Right lobe of liver (tissue), 6 donors: Measurements from ENCODE around the gene WSCD2. TPM values are rescaled to one million over a fixed set of nuclear protein-coding genes. Genes with fewer than 3 reads are reported as not detected.

ENCODE experiments used
- ATAC-seq, 4 donors: fragments of 200-7000 bp; cut with Tn5 transposase; one replicate each; pipeline ENCODE4 v1.9.1; 2020; ENCODE audit warnings: mild to moderate bottlenecking in 4 of 4, moderate library complexity in 4 of 4
- DNase-seq, 3 donors: peaks; one replicate each; pipeline ENCODE4 v3.0.0-alpha.2; 2020
- H3K27ac ChIP-seq, 3 donors: fragments of 200-600 bp; one replicate each; pipeline ENCODE4 v1.8.0; 2022
- H3K27me3 ChIP-seq, 2 donors: fragments of 200-600 bp; one replicate each; pipeline ENCODE4 v1.8.0; 2022
- H3K36me3 ChIP-seq, 4 donors: fragments of 200-600 bp; sonication (generic) in 1 of 4; one replicate each; pipeline versions ENCODE4 v1.5.1 to v1.8.0; 2017 to 2022; ENCODE audit warnings: control low read depth in 1 of 4
- H3K4me1 ChIP-seq, 4 donors: fragments of 200-600 bp; sonication (generic) in 1 of 4; one replicate each; pipeline versions ENCODE4 v1.5.1 to v1.8.0; 2017 to 2022; ENCODE audit warnings: control low read depth in 1 of 4
- H3K4me3 ChIP-seq, 3 donors: fragments of 200-600 bp; one replicate each; pipeline ENCODE4 v1.8.0; 2022
- H3K9me3 ChIP-seq, 4 donors: fragments of 200-600 bp; sonication (generic) in 1 of 4; one replicate each; pipeline versions ENCODE4 v1.5.1 to v1.8.0; 2017 to 2022; ENCODE audit warnings: control low read depth in 1 of 4
- POLR2A ChIP-seq: fragments of 450-650 bp; IDR thresholded peaks from one replicate; pipeline ENCODE4 v1.6.1; 2017; ENCODE audit warnings: antibody characterized with exemption, mild to moderate bottlenecking
- WGBS: methylation state at CpG from one replicate; pipeline ENCODE4 v1.1.6; 2018; ENCODE audit warnings: low coverage, low lambda C conversion rate; ENCODE audit not compliant: insufficient coverage; ENCODE audit errors: missing lambda C conversion rate; 5-methylcytosine and 5-hydroxymethylcytosine counted together
- intact Hi-C, 2 donors: fragments of 100-400 bp; cut with DNase I; formaldehyde crosslinking; loops; one replicate each; pipeline versions ENCODE4 v1.11.2 to v1.14.1; 2022
- total RNA-seq, 6 experiments: library from RNA; depleted of rRNA in 2 of 6; stranded (reverse); fragments of >200 nt in 2 of 6; fragmentation: NEBNext Ultra II Directional in 3 of 6; extraction: Animal tissue kit (Norgen Biotek cat#: 25700) in 3 of 6; gene quantifications; one replicate each; pipeline versions ENCODE4 v1.1.0 to v1.2.4, GENCODE V29; 2016 to 2023
- TF ChIP-seq, protein P1 (sequence below), 4 donors: fragments of 200-600 bp in 3 of 4; fragments of 450-650 bp in 1 of 4; IDR thresholded peaks; one replicate each; pipeline versions ENCODE4 v1.5.1 to v1.8.0; 2016 to 2022; ENCODE audit warnings: antibody characterized with exemption in 4 of 4, mild to moderate bottlenecking in 2 of 4
- donor health status: DM: no; HTN: yes; CAD: no.
- donor health status: DM: no; HTN: no; CAD: no.
- donor health status: DM: no; HTN: no; CAD: no.
- donor health status: DM: no; HTN: yes; CAD: no.
- donor health status: DM: no; HTN: yes; CAD: no.

WSCD2 gene
- total RNA-seq, 6 experiments from 2014 or later, result not detected

DNA sequence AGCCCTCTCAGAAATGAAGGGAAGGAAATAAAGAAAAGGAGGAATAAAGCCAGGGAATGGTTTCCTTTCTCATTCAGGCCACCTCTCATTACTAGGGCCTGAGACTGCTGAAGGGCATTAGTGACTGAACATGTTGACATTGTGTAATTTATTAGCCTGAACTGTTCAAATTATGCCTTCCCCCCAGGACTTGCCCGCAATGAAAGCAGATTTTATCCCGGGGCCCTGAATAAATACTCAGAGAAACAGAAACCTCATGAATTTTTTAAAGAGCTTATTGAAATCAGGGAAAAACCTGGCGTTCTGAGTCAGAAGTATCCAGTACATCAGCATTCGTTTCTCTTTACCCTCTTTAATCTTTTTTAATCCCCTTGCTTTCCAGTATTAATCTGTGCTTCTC lies 35.9 kb upstream of the WSCD2 start:
- Histone ChIP-seq H3K4me3 (no peak overlapping the region), H3K27me3 (no peaks in the 10 kb centered on the region), H3K9me3 (no peaks in the 10 kb centered on the region), H3K36me3 (no peaks in the 10 kb centered on the region), H3K4me1 (no peaks in the 10 kb centered on the region), H3K27ac (no peak overlapping the region)
- no peak for ATAC-seq
- TF ChIP-seq POLR2A, result no peak
- TF ChIP-seq, protein P1, sequence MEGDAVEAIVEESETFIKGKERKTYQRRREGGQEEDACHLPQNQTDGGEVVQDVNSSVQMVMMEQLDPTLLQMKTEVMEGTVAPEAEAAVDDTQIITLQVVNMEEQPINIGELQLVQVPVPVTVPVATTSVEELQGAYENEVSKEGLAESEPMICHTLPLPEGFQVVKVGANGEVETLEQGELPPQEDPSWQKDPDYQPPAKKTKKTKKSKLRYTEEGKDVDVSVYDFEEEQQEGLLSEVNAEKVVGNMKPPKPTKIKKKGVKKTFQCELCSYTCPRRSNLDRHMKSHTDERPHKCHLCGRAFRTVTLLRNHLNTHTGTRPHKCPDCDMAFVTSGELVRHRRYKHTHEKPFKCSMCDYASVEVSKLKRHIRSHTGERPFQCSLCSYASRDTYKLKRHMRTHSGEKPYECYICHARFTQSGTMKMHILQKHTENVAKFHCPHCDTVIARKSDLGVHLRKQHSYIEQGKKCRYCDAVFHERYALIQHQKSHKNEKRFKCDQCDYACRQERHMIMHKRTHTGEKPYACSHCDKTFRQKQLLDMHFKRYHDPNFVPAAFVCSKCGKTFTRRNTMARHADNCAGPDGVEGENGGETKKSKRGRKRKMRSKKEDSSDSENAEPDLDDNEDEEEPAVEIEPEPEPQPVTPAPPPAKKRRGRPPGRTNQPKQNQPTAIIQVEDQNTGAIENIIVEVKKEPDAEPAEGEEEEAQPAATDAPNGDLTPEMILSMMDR (IDR thresholded peaks at IDR 0.05), result no peak
- 23% methylated on average over 4 of the region's 4 CpGs for WGBS
- intact Hi-C loops, result no loop called here
- DNase-seq, result no peak

DNA sequence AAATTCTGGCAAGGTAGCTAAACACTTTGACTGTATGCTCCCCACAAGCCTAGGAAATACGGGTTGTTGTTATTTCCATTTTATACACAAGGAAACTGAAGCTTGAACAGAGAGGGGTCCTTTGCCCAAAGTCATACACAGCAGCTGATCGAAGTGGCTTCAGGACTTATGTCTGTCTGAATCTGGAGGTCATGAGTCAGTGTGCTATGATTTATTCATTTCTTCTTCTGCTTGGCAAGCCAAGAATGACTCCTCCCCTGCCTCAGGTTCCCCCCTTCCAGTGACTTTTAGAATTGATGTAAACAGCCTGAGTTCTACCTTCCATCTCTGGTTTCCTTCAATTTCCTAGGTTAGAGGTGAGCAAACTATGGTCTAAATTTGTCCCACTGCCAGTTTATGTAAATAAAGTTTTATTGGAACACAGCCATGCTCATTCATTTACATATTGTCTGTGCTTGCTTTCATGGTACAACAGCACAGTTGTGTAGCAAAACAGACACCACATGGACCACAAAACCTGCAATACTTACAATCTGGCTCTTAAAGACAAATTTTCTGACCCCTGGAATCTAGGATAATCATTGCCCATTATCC lies 34.9 kb upstream of the WSCD2 start:
- no peaks in the 10 kb centered on the region for H3K36me3 ChIP-seq
- WGBS, result 51% methylated on average over 2 of the region's 2 CpGs

DNA sequence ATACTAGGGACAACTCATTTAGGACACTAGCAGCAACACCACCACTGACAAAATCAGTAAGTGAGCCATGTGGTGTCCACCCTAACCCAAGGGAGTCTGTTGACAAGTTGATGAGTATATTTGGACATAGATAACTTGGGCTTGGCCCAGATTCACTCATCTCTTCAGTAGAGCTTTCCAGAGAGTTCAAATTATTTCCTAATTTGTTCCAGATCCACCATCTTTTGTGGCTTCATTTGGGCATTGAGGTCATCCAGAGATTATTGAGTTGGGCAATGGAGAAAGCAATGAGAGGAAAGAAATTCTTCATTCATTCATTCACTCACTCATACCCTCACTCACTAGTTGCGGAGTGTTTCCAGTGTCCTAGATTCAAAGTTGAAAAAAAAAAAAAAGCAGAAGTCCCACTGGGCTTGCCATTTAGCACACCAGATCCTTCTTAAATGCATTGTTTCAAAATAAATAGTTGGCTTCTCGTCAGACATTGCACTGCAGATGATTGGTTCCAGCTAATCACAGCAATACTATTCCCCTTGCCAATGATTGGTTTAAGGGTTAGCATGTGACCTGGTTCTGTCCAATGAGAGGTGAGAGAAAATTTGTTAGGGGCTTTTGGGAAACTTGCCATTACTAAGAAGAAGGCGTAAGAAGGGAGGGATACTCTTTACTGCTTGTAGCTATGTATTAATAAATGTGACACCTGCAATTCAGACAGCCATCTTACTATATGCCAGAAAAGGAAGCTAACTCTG lies 31.8 kb upstream of the WSCD2 start:
- intact Hi-C loops, result no loop called here

More for the DNA sequence above, 34.9 kb upstream of the WSCD2 start:
- Histone ChIP-seq H3K9me3 (no peaks in the 10 kb centered on the region), H3K4me3 (no peak overlapping the region), H3K27ac (no peak overlapping the region), H3K4me1 (no peaks in the 10 kb centered on the region), H3K27me3 (no peaks in the 10 kb centered on the region)
- no peak for DNase-seq
- no peak for ATAC-seq
- intact Hi-C loops, result no loop called here
- TF ChIP-seq, protein P1 (IDR thresholded peaks at IDR 0.05), result no peak
- no peak for TF ChIP-seq POLR2A

DNA sequence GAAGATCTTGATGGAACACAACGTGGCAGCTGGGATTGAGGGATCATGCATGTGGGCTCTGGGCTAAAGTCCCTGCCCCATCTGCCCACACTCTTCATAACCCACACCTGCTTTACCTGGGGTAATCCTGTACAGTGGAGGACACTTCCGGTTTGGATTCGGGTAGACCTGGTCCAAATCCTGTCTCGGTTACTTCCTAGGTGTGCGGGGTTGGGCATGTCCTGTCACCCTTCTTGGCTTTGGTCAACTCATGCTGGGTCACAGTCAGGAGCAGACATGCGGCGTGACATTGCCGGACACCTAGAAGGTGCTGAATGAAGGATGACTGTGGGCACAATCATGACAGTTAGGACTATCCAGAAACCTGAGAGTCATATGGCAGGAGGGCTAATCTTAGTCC lies 30.7 kb upstream of the WSCD2 start:
- H3K27ac ChIP-seq, result no peak overlapping the region
- TF ChIP-seq, protein P1 (IDR thresholded peaks at IDR 0.05), result no peak
- no peak for TF ChIP-seq POLR2A
- DNase-seq, result no peak
- H3K9me3 ChIP-seq, result no peaks in the 10 kb centered on the region
- ATAC-seq, result no peak
- H3K4me3 ChIP-seq, result no peak overlapping the region
- no peaks in the 10 kb centered on the region for H3K4me1 ChIP-seq
- no peaks in the 10 kb centered on the region for H3K36me3 ChIP-seq
- H3K27me3 ChIP-seq, result no peaks in the 10 kb centered on the region
- 58% methylated on average over 6 of the region's 8 CpGs for WGBS
- intact Hi-C loops, result no loop called here

More for the DNA sequence above, 31.8 kb upstream of the WSCD2 start:
- Histone ChIP-seq H3K4me1 (no peaks in the 10 kb centered on the region), H3K27ac (no peak overlapping the region), H3K27me3 (no peaks in the 10 kb centered on the region), H3K4me3 (no peak overlapping the region), H3K36me3 (no peaks in the 10 kb centered on the region), H3K9me3 (no peaks in the 10 kb centered on the region)
- TF ChIP-seq, protein P1 (IDR thresholded peaks at IDR 0.05), result no peak
- no peak for TF ChIP-seq POLR2A
- 59% methylated on average over 3 of the region's 3 CpGs for WGBS
- no peak for ATAC-seq
- DNase-seq, result no peak
